MM.1S (cell line): ENCODE measurements around the gene NGEF.

ENCODE experiments used
- DNase-seq: peaks from one replicate; pipeline ENCODE4 v3.0.0-alpha.2; 2015
- H2AFZ ChIP-seq: fragments of 300-600 bp; sonication (generic); 2 replicates; pipeline ENCODE4 v1.6.0; 2016; ENCODE audit warnings: antibody characterized with exemption, low read length
- H3F3A ChIP-seq: fragments of 300-600 bp; sonication (generic); 2 replicates; pipeline ENCODE4 v1.6.1; 2016; ENCODE audit warnings: mild to moderate bottlenecking, antibody characterized with exemption, low read length, moderate library complexity, mixed read lengths; ENCODE audit not compliant: insufficient read depth
- H3K27ac ChIP-seq: fragments of 300-600 bp; sonication (generic); 2 replicates; pipeline ENCODE4 v1.5.1; 2016; ENCODE audit warnings: mild to moderate bottlenecking, low read length
- H3K27me3 ChIP-seq: fragments of 300-600 bp; sonication (generic); replicated peaks from 2 replicates; pipeline ENCODE4 v1.6.0; 2016; ENCODE audit warnings: low read length; ENCODE audit not compliant: insufficient read depth
- H3K36me3 ChIP-seq: fragments of 300-600 bp; sonication (generic); replicated peaks from 2 replicates; pipeline ENCODE4 v1.6.1; 2016; ENCODE audit warnings: mild to moderate bottlenecking, low read length, mixed read lengths; ENCODE audit not compliant: insufficient read depth
- H3K4me1 ChIP-seq: fragments of 300-600 bp; sonication (generic); 2 replicates; pipeline ENCODE4 v1.6.1; 2016; ENCODE audit warnings: low read length, mixed read lengths
- H3K4me2 ChIP-seq: fragments of 300-600 bp; sonication (generic); 2 replicates; pipeline ENCODE4 v1.6.0; 2016; ENCODE audit warnings: low read depth, low read length
- H3K4me3 ChIP-seq: fragments of 300-600 bp; sonication (generic); 2 replicates; pipeline ENCODE4 v1.5.1; 2016; ENCODE audit warnings: low read length, mixed read lengths
- H3K79me2 ChIP-seq: fragments of 300-600 bp; sonication (generic); 2 replicates; pipeline ENCODE4 v1.6.1; 2016; ENCODE audit warnings: mixed run types, low read length, mixed read lengths
- H3K9ac ChIP-seq: fragments of 300-600 bp; sonication (generic); 2 replicates; pipeline ENCODE4 v1.6.1; 2016; ENCODE audit warnings: low read length, mixed read lengths
- H3K9me2 ChIP-seq: fragments of 300-600 bp; sonication (generic); replicated peaks from 2 replicates; pipeline ENCODE4 v1.6.1; 2016; ENCODE audit warnings: mild to moderate bottlenecking, low read length, mixed read lengths; ENCODE audit not compliant: insufficient read depth
- H3K9me3 ChIP-seq: fragments of 300-600 bp; sonication (generic); replicated peaks from 2 replicates; pipeline ENCODE4 v1.6.1; 2016; ENCODE audit warnings: mild to moderate bottlenecking, low read length, mixed read lengths; ENCODE audit not compliant: insufficient read depth
- H4K20me1 ChIP-seq: fragments of 300-600 bp; sonication (generic); 2 replicates; pipeline ENCODE4 v1.6.1; 2016; ENCODE audit warnings: mild to moderate bottlenecking, low read length, moderate library complexity, mixed read lengths; ENCODE audit not compliant: insufficient read depth
- CTCF ChIP-seq: fragments of 300-600 bp; sonication (generic); IDR thresholded peaks from 2 replicates; pipeline ENCODE4 v1.5.1; 2016; ENCODE audit warnings: antibody characterized with exemption, low read length, mixed read lengths
- EZH2 ChIP-seq: fragments of 300-600 bp; sonication (generic); optimal IDR thresholded peaks from 2 replicates; pipeline ENCODE3; 2017; ENCODE audit warnings: low read depth, mild to moderate bottlenecking, antibody characterized with exemption, low read length, mixed read lengths
- EZH2phosphoT487 ChIP-seq: fragments of 300-600 bp; sonication (generic); IDR thresholded peaks from 2 replicates; pipeline ENCODE4 v1.6.1; 2018; ENCODE audit warnings: antibody characterized with exemption, low read length

Gene NGEF

DNA sequence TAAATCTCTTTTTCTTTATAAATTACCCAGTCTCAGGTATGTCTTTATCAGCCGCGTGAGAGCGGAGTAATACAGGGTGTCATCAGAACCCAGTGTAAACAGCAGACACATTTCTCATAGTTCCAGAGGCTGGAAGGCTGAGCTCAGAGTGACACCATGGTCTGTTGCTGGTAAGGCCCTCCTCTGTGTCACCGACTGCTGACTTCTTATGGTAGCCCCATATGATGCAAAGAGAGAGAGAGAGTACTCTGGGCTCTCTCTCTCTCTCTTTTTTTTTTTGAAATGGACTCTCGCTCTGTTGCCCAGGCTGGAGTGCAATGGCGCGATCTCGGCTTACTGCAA is 83.0 kb downstream of the NGEF start:
- H2AFZ ChIP-seq, result no peak overlapping the region
- H3K9me2 ChIP-seq, result no peaks in the 10 kb centered on the region
- no peaks in the 10 kb centered on the region for H3F3A ChIP-seq
- H3K4me2 ChIP-seq, result no peak overlapping the region
- no peaks in the 10 kb centered on the region; the same call in 1 of the 2 replicates for H3K27me3 ChIP-seq
- no peak overlapping the region for H3K9ac ChIP-seq
- H3K36me3 ChIP-seq, result no peaks in the 10 kb centered on the region
- H3K4me1 ChIP-seq, result no peaks in the 10 kb centered on the region
- H3K4me3 ChIP-seq, result no peak overlapping the region
- no peak for DNase-seq
- no peaks in the 10 kb centered on the region for H3K9me3 ChIP-seq
- no peak overlapping the region for H3K27ac ChIP-seq
- no peaks in the 10 kb centered on the region for H3K79me2 ChIP-seq
- no peak for TF ChIP-seq CTCF
- TF ChIP-seq EZH2phosphoT487, result no peak
- no peak for TF ChIP-seq EZH2
- H4K20me1 ChIP-seq, result no peaks in the 10 kb centered on the region

- DNase-seq, result no peak
- TF ChIP-seq EZH2 (no peak), CTCF (no peak), EZH2phosphoT487 (no peak)
- Histone ChIP-seq H3K9me2 (no peaks in the 10 kb centered on the region), H4K20me1 (no peaks in the 10 kb centered on the region), H3K4me1 (no peaks in the 10 kb centered on the region), H3K36me3 (no peaks in the 10 kb centered on the region), H2AFZ (no peak overlapping the region), H3K27ac (no peak overlapping the region), H3K79me2 (no peaks in the 10 kb centered on the region), H3K9ac (no peak overlapping the region), H3K27me3 (no peaks in the 10 kb centered on the region; the same call in 1 of the 2 replicates), H3K4me3 (no peak overlapping the region), H3K9me3 (no peaks in the 10 kb centered on the region), H3K4me2 (no peak overlapping the region), H3F3A (no peaks in the 10 kb centered on the region)
Measured at GRCh38 chr2:232929303-232930058, 83.6 kb downstream of the NGEF start.

GRCh38 chr2:232928551-232929302 is 84.3 kb downstream of the NGEF start:
- no peaks in the 10 kb centered on the region for H4K20me1 ChIP-seq
- H3K36me3 ChIP-seq, result no peaks in the 10 kb centered on the region
- no peak overlapping the region for H3K9ac ChIP-seq
- H3K27me3 ChIP-seq, result no peaks in the 10 kb centered on the region; the same call in 1 of the 2 replicates
- no peak overlapping the region for H2AFZ ChIP-seq
- no peak overlapping the region for H3K4me2 ChIP-seq
- no peaks in the 10 kb centered on the region for H3K9me3 ChIP-seq
- no peaks in the 10 kb centered on the region for H3K79me2 ChIP-seq
- no peaks in the 10 kb centered on the region for H3F3A ChIP-seq
- H3K4me3 ChIP-seq, result no peak overlapping the region
- no peak overlapping the region for H3K27ac ChIP-seq
- H3K9me2 ChIP-seq, result no peaks in the 10 kb centered on the region
- no peak for TF ChIP-seq EZH2phosphoT487
- TF ChIP-seq EZH2, result no peak
- TF ChIP-seq CTCF, result no peak
- DNase-seq, result no peak
- no peaks in the 10 kb centered on the region for H3K4me1 ChIP-seq
